Measurements from ENCODE around the gene CELA3B. TPM values are rescaled to one million over a fixed set of nuclear protein-coding genes. Genes with fewer than 3 reads are reported as not detected.

CELA3B gene
- total RNA-seq, 1 experiment from 2014 or later = not detected

- DNase-seq (ENCODE audit: low spot score) = no peak
- TF ChIP-seq CTCF (conservative IDR thresholded peaks at IDR 0.05; ENCODE audit: low read depth, low read length) (no peak), EZH2 (IDR thresholded peaks at IDR 0.05; ENCODE audit: borderline replicate concordance, low read depth, low read length, poor library complexity, severe bottlenecking) (no peak)
- H3K27me3 ChIP-seq (replicated peaks; ENCODE audit: insufficient read depth, low read depth, low read length, poor library complexity) = no peaks in the 10 kb centered on the region
- POLR2A ChIA-PET (ENCODE audit: low non-redundant PET) = no interaction called here
- no peaks in the 10 kb centered on the region for H3K9me3 ChIP-seq (ENCODE audit: low read depth, low read length, poor library complexity, severe bottlenecking)
- intact Hi-C loops (cut with micrococcal nuclease; ENCODE audit: unreplicated experiment) = no loop called here
- no peak overlapping the region for H3K4me3 ChIP-seq (ENCODE audit: low read depth, low read length, poor library complexity, severe bottlenecking)
- H3K36me3 ChIP-seq (ENCODE audit: insufficient read depth, low read length, poor library complexity, severe bottlenecking) = no peaks in the 10 kb centered on the region
- no peak overlapping the region for H3K27ac ChIP-seq (ENCODE audit: low read depth, low read length, poor library complexity, severe bottlenecking)
- CTCF ChIA-PET = no interaction called here
- H3K4me1 ChIP-seq (ENCODE audit: insufficient read depth, low read length, poor library complexity, severe bottlenecking) = peaks cover 16% of the 10 kb centered on the region
- BruUV-seq (replicated peaks) = no TSS peak
Measured at GRCh38 chr1:21933397-21934248, 43.2 kb upstream of the CELA3B start.

- Histone ChIP-seq H3K36me3 (ENCODE audit: insufficient read depth, low read length, poor library complexity, severe bottlenecking) (no peaks in the 10 kb centered on the region), H3K4me3 (ENCODE audit: low read depth, low read length, poor library complexity, severe bottlenecking) (no peak overlapping the region), H3K27me3 (replicated peaks; ENCODE audit: insufficient read depth, low read depth, low read length, poor library complexity) (no peaks in the 10 kb centered on the region), H3K27ac (ENCODE audit: low read depth, low read length, poor library complexity, severe bottlenecking) (no peak overlapping the region), H3K9me3 (ENCODE audit: low read depth, low read length, poor library complexity, severe bottlenecking) (no peaks in the 10 kb centered on the region), H3K4me1 (ENCODE audit: insufficient read depth, low read length, poor library complexity, severe bottlenecking) (peaks cover 27% of the 10 kb centered on the region)
- no TSS peak for BruUV-seq (replicated peaks)
- ChIA-PET POLR2A (ENCODE audit: low non-redundant PET) (no interaction called here), CTCF (no interaction called here)
- intact Hi-C loops (cut with micrococcal nuclease; ENCODE audit: unreplicated experiment) = no loop called here
- DNase-seq (ENCODE audit: low spot score) = no peak
- no peak for TF ChIP-seq CTCF (conservative IDR thresholded peaks at IDR 0.05; ENCODE audit: low read depth, low read length)
Measured at GRCh38 chr1:21935393-21935804, 41.4 kb upstream of the CELA3B start.

GRCh38 chr1:21935891-21936365, 40.9 kb upstream of the CELA3B start:
- CTCF ChIA-PET = no interaction called here
- TF ChIP-seq EZH2 (IDR thresholded peaks at IDR 0.05; ENCODE audit: borderline replicate concordance, low read depth, low read length, poor library complexity, severe bottlenecking) (no peak), CTCF (conservative IDR thresholded peaks at IDR 0.05; ENCODE audit: low read depth, low read length) (no peak)
- peak overlapping the region; percentile 50 for H3K4me3 ChIP-seq (ENCODE audit: low read depth, low read length, poor library complexity, severe bottlenecking)
- no peaks in the 10 kb centered on the region for H3K36me3 ChIP-seq (ENCODE audit: insufficient read depth, low read length, poor library complexity, severe bottlenecking)
- H3K4me1 ChIP-seq (ENCODE audit: insufficient read depth, low read length, poor library complexity, severe bottlenecking) = peaks cover 27% of the 10 kb centered on the region
- H3K9me3 ChIP-seq (ENCODE audit: low read depth, low read length, poor library complexity, severe bottlenecking) = no peaks in the 10 kb centered on the region
- POLR2A ChIA-PET (ENCODE audit: low non-redundant PET) = no interaction called here
- H3K27me3 ChIP-seq (replicated peaks; ENCODE audit: insufficient read depth, low read depth, low read length, poor library complexity) = no peaks in the 10 kb centered on the region
- intact Hi-C loops (cut with micrococcal nuclease; ENCODE audit: unreplicated experiment) = no loop called here
- no peak for DNase-seq (ENCODE audit: low spot score)
- no peak overlapping the region for H3K27ac ChIP-seq (ENCODE audit: low read depth, low read length, poor library complexity, severe bottlenecking)
- BruUV-seq (replicated peaks) = no TSS peak

All from A673 (cell line).